A549 (cell line): ENCODE measurements around the gene PLTP. TPM values are rescaled to one million over a fixed set of nuclear protein-coding genes. Genes with fewer than 3 reads are reported as not detected.

Experiments
- ATAC-seq, 2 experiments: fragments of 200-7000 bp in 1 of 2; fragments of >200 bp in 1 of 2; cut with Nextera tagmentation in 1 of 2; cut with Tn5 transposase in 1 of 2; 3 replicates each; pipeline versions ENCODE4 v1.8.0 to v1.9.1; 2018 to 2020; ENCODE audit warnings: mild to moderate bottlenecking in 1 of 2, moderate library complexity in 1 of 2
- CTCF ChIA-PET: fragments of 300-600 bp; sonication (Branson Sonifier 250); formaldehyde crosslinking; extraction: SDS; loops from one replicate; lab custom pipeline; 2021; ENCODE audit warnings: antibody characterized with exemption, inconsistent platforms; lab: Yijun Ruan, JAX
- POLR2A ChIA-PET: fragments of 350-600 bp; formaldehyde crosslinking; extraction: SDS; loops from one replicate; lab custom pipeline; 2021; ENCODE audit warnings: antibody characterized with exemption, inconsistent platforms; lab: Yijun Ruan, JAX
- DNase-seq, 2 experiments: peaks; one replicate each; pipeline versions ENCODE4 v3.0.0 to v3.0.0-alpha.2; 2011 to 2016; ENCODE audit warnings: low read depth in 1 of 2, low spot score in 1 of 2
- FAIRE-seq: peaks from 2 replicates; lab custom pipeline; 2011; peaks lifted over from hg19 to GRCh38; lab: Jason Lieb, UNC
- H3K27ac ChIP-seq, 2 experiments: fragments of >200 bp; sonication (Bioruptor Twin); formaldehyde crosslinking; 3 replicates each; pipeline ENCODE4 v1.5.1; 2016 to 2017
- H3K4me1 ChIP-seq: fragments of >200 bp; sonication (Bioruptor Twin); formaldehyde crosslinking; 3 replicates; pipeline ENCODE4 v1.6.1; 2016
- H3K4me2 ChIP-seq: fragments of >200 bp; sonication (Bioruptor Twin); formaldehyde crosslinking; 3 replicates; pipeline ENCODE4 v1.6.1; 2016
- H3K4me3 ChIP-seq: fragments of >200 bp; sonication (Bioruptor Twin); formaldehyde crosslinking; 3 replicates; pipeline ENCODE4 v1.5.1; 2016
- H3K9me3 ChIP-seq: fragments of >200 bp; sonication (Bioruptor Twin); formaldehyde crosslinking; 3 replicates; pipeline ENCODE4 v1.6.1; 2016
- BCL3 ChIP-seq: fragments of >200 bp; sonication (Bioruptor Twin); formaldehyde crosslinking; IDR thresholded peaks from 3 replicates; pipeline ENCODE4 v1.6.1; 2016
- CBX2 ChIP-seq: fragments of 200-600 bp; sonication (generic); IDR thresholded peaks from 2 replicates; pipeline ENCODE4 v1.6.1; 2016; ENCODE audit warnings: low read depth, mild to moderate bottlenecking, borderline replicate concordance
- CHD4 ChIP-seq: fragments of 200-600 bp; sonication (generic); IDR thresholded peaks from 2 replicates; pipeline ENCODE4 v1.6.1; 2016; ENCODE audit warnings: antibody characterized with exemption, mild to moderate bottlenecking, borderline replicate concordance
- ELK1 ChIP-seq: fragments of 150-350 bp; IDR thresholded peaks from 2 replicates; pipeline ENCODE4 v1.6.1; 2014; ENCODE audit warnings: low read depth, mild to moderate bottlenecking, low read length
- ESRRA ChIP-seq: fragments of 150-350 bp; IDR thresholded peaks from 2 replicates; pipeline ENCODE4 v1.6.1; 2014; ENCODE audit warnings: mild to moderate bottlenecking, low read length, borderline replicate concordance
- FOSB ChIP-seq: fragments of 250-450 bp; sonication (Bioruptor Pico); IDR thresholded peaks from 2 replicates; pipeline ENCODE4 v1.5.0; 2020; ENCODE audit warnings: mild to moderate bottlenecking, moderate library complexity
- FOSL2 ChIP-seq, 2 experiments: fragments of 450-650 bp in 1 of 2; fragments of >200 bp in 1 of 2; sonication (Bioruptor Twin) in 1 of 2; formaldehyde crosslinking; IDR thresholded peaks; 2 replicates each; pipeline versions ENCODE4 v1.5.0 to v1.6.1; 2016 to 2020; ENCODE audit warnings: mild to moderate bottlenecking in 1 of 2, moderate library complexity in 1 of 2
- FOXS1 ChIP-seq: fragments of 250-450 bp; sonication (Bioruptor Pico); IDR thresholded peaks from 2 replicates; pipeline ENCODE4 v1.5.0; 2020; ENCODE audit warnings: mild to moderate bottlenecking, moderate library complexity
- HDAC2 ChIP-seq: fragments of 200-600 bp; sonication (generic); IDR thresholded peaks from 2 replicates; pipeline ENCODE4 v1.6.1; 2016
- HES2 ChIP-seq: fragments of >200 bp; sonication (Bioruptor Twin); formaldehyde crosslinking; IDR thresholded peaks from 2 replicates; pipeline ENCODE4 v1.6.1; 2016
- HMGXB4 ChIP-seq: fragments of 250-450 bp; sonication (Bioruptor Pico); IDR thresholded peaks from 2 replicates; pipeline ENCODE4 v1.5.0; 2021; ENCODE audit warnings: mild to moderate bottlenecking, moderate library complexity, borderline replicate concordance
- HOXA7 ChIP-seq: fragments of 250-450 bp; sonication (Bioruptor Pico); IDR thresholded peaks from 2 replicates; pipeline ENCODE4 v1.5.0; 2020; ENCODE audit warnings: mild to moderate bottlenecking, moderate library complexity
- HOXB13 ChIP-seq: fragments of 250-450 bp; sonication (Bioruptor Pico); IDR thresholded peaks from 2 replicates; pipeline ENCODE4 v1.5.0; 2020; ENCODE audit warnings: low read depth, mild to moderate bottlenecking, moderate library complexity
- JUNB ChIP-seq: fragments of >200 bp; sonication (Bioruptor Twin); formaldehyde crosslinking; IDR thresholded peaks from 2 replicates; pipeline ENCODE4 v1.6.1; 2016
- NFE2L2 ChIP-seq: fragments of 150-350 bp; conservative IDR thresholded peaks from 2 replicates; pipeline ENCODE4 v1.6.1; 2014; ENCODE audit warnings: low read length
- NR3C1 ChIP-seq: fragments of >200 bp; sonication (Bioruptor Twin); formaldehyde crosslinking; IDR thresholded peaks from 3 replicates; pipeline ENCODE4 v1.6.1; 2017
- RCOR1 ChIP-seq: fragments of 150-350 bp; IDR thresholded peaks from 2 replicates; pipeline ENCODE4 v1.6.1; 2014; ENCODE audit warnings: antibody characterized with exemption, low read length, low read depth
- TFCP2L1 ChIP-seq: fragments of 250-450 bp; sonication (Bioruptor Pico); IDR thresholded peaks from 2 replicates; pipeline ENCODE4 v1.5.0; 2021; ENCODE audit warnings: mild to moderate bottlenecking
- WGBS: methylation state at CpG from one replicate; pipeline ENCODE4 v1.1.6; 2017; ENCODE audit errors: missing lambda C conversion rate; 5-methylcytosine and 5-hydroxymethylcytosine counted together
- polyA plus RNA-seq, 4 experiments: library from polyadenylated mRNA; depleted of rRNA in 3 of 4; stranded (reverse); fragments of >200 nt; fragmentation: RNase III in 1 of 4; extraction: RNeasy Plus Mini Kit Qiagen cat#74134 plus additional on column Dnase treatment in 1 of 4; gene quantifications; 2 replicates in 3 of 4; 3 replicates in 1 of 4; pipeline ENCODE4 v1.2.3, GENCODE V29; 2011 to 2017

Gene PLTP
- polyA plus RNA-seq, 2 of the 4 experiments (the other 2 are of a cell fraction), result 1.6 to 2.7 TPM

GRCh38 chr20:45863543-45864470, 48.1 kb downstream of the PLTP start:
- no peak overlapping the region for H3K4me3 ChIP-seq
- no peak overlapping the region for H3K4me2 ChIP-seq
- ChIA-PET POLR2A (interaction anchor here (1.3 kb wide), 1 partner anchor 30 kb away, joined by 3 read pairs; the partner anchor contains the start of gene SNX21), CTCF (interaction anchor here (1.0 kb wide), 1 partner anchor 12 kb away, joined by 3 read pairs; no protein-coding TSS in a partner anchor)
- H3K4me1 ChIP-seq, result peaks cover 13% of the 10 kb centered on the region; the same call in 1 of the 3 replicates
- DNase-seq (no peak), FAIRE-seq (no peak), ATAC-seq (no peak)
- no peaks in the 10 kb centered on the region for H3K9me3 ChIP-seq
- TF ChIP-seq FOSL2 (IDR thresholded peaks at IDR 0.05) (no peak), FOSL2 (CRISPR knock-in tag; IDR thresholded peaks at IDR 0.05) (no peak), TFCP2L1 (CRISPR knock-in tag) (no peak), BCL3 (no peak), HMGXB4 (CRISPR knock-in tag) (no peak), RCOR1 (no peak), ESRRA (no peak)
- no peak overlapping the region for H3K27ac ChIP-seq
- WGBS, result 72% methylated on average over 7 of the region's 7 CpGs

GRCh38 chr20:45861221-45862075, 50.5 kb downstream of the PLTP start:
- DNase-seq, result no peak
- WGBS, result 92% methylated on average over 7 of the region's 7 CpGs
- Histone ChIP-seq H3K4me2 (no peak overlapping the region), H3K9me3 (no peaks in the 10 kb centered on the region), H3K4me1 (peaks cover 15% of the 10 kb centered on the region; the same call in 2 of the 3 replicates), H3K4me3 (no peak overlapping the region), H3K27ac (no peak overlapping the region)
- ChIA-PET CTCF (interaction anchor here (0.5 to 1.4 kb wide), 3 partner anchors 11 to 90 kb away, joined by 3 to 6 read pairs (median 3); no protein-coding TSS in a partner anchor), POLR2A (interaction anchor here (0.9 kb wide), 1 partner anchor 19 kb away, joined by 3 read pairs; the partner anchor contains the start of gene ZSWIM1)
- no peak for TF ChIP-seq BCL3
- no peak for TF ChIP-seq CHD4
- no peak for TF ChIP-seq JUNB
- no peak for TF ChIP-seq NFE2L2
- no peak for TF ChIP-seq FOXS1 (CRISPR knock-in tag)
- no peak for TF ChIP-seq CBX2
- no peak for TF ChIP-seq HOXB13 (CRISPR knock-in tag)
- no peak for TF ChIP-seq HOXA7 (CRISPR knock-in tag)
- TF ChIP-seq NR3C1, result no peak
- TF ChIP-seq FOSB (CRISPR knock-in tag), result no peak
- no peak for TF ChIP-seq HES2
- no peak for TF ChIP-seq ELK1
- no peak for TF ChIP-seq HDAC2
- no peak for ATAC-seq
- no peak for FAIRE-seq
